Activated CD8-positive, alpha-beta memory T cell treated with anti-CD3 and anti-CD28 coated beads, Interleukin-2, amount 50 U/mL, for 1 hour (primary cell): ENCODE results near the gene JAKMIP3.

Source experiments
- DNase-seq: peaks from one replicate; pipeline ENCODE4 v3.0.0-alpha.2; 2020; ENCODE audit errors: extremely low read depth

Gene JAKMIP3

GRCh38 chr10:132098539-132099388 is 33.0 kb downstream of the JAKMIP3 start:
- DNase-seq: no peak

- no peak for DNase-seq
These were observed 33.8 kb downstream of the JAKMIP3 start for GRCh38 chr10:132099389-132100090.

GRCh38 chr10:132100091-132100481 is 34.3 kb downstream of the JAKMIP3 start:
- DNase-seq: no peak

GRCh38 chr10:132100556-132101349 is 35.0 kb downstream of the JAKMIP3 start:
- no peak for DNase-seq

DNA sequence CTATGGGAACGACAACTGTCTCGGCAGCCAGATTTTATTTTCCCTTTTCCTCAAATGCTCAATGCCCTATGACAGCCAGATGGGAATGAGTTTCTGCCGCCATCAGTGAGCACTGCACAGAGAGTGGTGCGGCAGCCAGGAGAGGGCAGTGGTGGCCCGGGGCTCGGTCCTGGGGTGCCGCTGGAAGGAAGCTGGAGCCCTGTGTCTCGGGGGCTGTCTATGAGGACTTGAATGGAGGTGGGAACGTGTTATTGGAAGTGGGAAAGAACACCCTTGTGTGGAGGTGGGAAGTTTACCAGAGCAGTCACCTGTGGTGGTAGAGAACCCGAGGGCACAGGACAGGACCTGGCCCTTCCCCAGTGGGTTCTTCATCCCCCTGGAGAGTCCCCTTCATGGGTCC is 35.8 kb downstream of the JAKMIP3 start:
- DNase-seq: no peak

DNA sequence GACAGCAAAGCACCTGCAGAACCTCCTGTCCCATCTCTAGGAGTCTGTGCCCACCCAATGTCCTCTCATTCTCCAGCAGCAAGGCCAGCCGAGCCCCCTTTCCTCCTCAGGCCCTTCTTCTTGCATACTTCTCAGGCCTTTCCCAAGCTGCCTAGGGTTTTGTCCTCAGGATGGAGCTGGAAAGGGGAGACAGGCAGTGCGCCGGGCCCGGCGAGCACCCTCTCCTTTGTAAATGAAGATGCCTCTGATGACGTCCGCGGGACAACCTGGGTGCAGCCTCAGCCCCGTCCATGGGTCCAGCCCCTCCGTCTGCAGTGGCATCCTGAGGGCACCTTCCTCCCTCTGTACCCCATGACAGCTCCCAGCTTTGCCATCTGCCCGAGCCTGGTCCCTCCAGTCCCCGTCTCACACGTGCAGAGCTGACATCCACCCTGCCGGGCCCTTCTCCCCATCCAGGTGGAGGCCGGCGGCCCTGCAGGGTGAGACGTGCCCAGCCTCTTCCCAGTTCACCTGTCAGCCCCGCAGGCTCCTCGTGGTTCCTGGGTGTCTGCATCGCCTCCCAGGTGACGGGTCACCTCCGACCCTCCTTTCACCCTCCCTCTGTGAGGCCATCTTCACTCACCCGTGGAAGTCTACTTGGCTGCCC is 36.4 kb downstream of the JAKMIP3 start:
- DNase-seq: no peak

GRCh38 chr10:132102717-132103110 is 37.0 kb downstream of the JAKMIP3 start:
- no peak for DNase-seq

GRCh38 chr10:132103116-132103910 is 37.6 kb downstream of the JAKMIP3 start:
- DNase-seq: no peak

DNA sequence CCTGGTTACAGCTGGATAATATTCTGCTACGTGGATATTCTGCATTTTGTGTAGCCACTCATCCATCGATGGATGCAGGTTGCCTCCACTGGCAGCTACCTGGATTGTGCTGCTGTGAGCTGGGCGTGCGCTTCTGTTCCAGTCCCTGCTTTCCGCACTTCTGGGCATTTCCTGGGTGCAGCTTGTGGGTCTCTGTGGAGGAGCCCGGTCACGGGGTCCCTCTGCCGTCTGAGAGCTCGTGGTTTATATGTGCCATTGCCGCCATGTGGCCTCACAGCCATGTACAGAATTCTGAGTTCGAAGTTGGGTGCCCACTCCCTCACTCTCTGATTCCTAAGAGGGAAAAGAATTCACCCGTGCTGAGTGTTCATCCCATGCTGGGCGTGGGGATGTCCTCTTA is 38.3 kb downstream of the JAKMIP3 start:
- no peak for DNase-seq

DNA sequence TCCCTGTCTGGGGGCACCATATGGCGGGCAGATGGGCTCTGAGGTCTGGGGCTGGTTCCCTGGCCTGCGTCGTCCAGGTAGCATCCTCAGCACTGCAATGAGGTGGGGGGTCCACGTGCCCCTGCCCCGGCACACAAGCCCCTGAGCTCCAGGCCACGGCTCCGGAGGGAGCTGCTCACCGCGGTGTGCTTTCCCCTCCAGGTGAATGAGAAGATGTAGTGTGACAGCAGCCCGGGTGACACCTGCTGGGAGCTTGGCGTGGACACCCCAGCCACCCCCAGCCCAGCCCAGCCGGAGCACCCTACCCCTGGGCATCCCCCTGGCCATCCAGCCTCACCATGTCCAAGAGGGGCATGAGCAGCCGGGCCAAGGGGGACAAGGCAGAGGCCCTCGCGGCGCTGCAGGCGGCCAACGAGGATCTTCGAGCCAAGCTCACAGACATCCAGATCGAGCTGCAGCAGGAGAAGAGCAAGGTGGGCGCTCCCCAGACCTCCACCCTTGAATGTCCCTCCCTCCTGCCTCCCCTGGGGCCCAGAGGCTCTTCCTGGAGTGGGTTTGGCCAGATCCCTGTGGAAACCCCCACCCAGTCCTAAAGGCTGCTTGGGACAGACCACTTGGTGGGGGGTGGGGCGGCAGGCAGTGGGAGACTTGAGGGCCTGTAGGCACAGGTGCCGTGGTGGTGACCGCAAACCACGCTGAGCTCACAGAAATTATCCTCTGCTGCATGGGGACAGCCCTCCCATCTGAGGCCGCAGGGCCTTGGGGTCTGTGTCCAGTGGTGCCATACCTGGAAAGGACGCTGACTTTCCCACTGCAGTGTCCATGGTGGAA is 38.9 kb downstream of the JAKMIP3 start:
- no peak for DNase-seq

GRCh38 chr10:132105302-132105995 is 39.7 kb downstream of the JAKMIP3 start:
- no peak for DNase-seq

- DNase-seq: no peak
These were observed 40.7 kb downstream of the JAKMIP3 start for GRCh38 chr10:132106431-132106830.

GRCh38 chr10:132107186-132107948 is 41.6 kb downstream of the JAKMIP3 start:
- DNase-seq: no peak

DNA sequence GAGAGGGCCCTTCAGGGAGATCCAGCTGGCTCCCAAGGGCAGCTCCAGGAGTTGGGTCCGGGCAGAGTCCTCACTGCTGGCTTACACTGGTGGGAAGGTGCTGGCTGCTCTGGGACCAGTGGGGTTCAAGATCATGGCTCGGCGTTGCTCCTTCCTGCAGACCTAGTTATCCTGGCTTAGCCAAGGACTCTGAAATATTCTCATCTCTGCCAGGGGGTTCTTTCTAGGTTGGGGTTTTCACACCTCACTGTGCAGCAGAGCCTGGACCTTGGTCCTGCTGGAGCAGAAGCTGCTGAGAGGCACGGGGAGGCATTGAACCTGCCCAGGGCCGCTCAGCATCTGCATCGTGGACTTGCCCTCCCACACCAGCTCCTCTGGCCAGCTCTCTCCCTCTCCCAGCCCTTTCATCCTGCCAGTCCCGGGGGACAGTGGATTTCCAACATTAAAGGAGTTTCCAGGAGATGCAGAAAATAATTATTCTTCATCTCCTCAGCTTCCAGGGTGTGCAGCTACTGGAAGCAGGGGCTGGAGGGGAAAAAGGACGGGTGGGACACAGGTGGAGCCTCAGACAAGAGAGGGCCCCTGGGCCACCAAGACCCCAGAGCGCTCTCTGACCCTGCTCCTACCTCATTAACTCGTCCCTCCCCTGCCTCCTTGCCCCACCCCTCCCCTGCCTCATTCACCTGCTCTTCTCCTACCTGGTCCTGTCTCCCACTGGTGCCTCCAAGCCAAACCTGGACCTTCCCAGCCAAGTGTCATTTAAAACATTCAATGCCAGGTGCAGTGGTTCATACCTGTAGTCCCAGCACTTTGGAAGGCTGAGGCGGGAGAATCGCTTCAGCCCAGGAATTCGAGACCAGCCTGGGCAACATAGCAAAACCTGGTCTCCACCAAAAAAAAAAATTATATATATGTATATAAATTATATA is 42.5 kb downstream of the JAKMIP3 start:
- DNase-seq: no peak

DNA sequence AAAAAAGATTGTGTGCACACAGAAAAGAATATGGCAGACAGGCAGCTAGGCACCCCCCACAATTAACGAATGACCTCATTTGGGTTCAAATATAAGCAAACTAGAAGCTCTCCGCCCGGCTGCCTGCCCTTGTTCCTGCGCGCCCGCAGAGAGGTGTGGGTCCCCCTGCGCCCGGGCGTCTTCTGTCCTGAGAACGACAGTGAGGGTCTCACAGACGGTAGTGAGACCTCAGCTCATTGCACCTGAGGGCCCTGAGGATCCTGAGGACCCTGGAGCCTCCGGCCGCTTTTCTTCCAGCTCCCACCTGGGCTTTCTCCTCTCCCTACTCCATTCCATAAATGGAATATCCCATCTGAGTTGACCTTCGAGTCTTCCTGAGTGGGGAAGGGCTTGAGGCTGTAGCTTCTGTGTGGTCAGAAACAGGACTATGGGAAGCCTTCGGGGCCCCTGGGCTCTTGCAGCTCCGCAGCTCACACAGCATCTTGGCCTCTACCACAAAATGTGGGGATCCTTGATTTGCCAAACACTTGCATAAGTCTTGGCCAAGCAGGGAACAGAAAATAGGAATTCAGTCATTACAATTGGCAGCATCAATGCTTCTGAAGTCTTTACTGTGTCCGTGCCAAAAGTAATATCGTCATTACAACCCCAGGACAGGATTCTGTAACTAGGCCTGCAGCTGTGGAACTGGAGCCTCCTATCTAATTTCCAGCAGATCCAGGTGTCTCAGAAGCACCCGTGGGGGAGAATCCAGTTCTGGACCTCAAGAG is 43.8 kb downstream of the JAKMIP3 start:
- no peak for DNase-seq

- no peak for DNase-seq
These were observed 44.4 kb downstream of the JAKMIP3 start for GRCh38 chr10:132110111-132110521.

GRCh38 chr10:132110713-132111112 is 45.0 kb downstream of the JAKMIP3 start:
- no peak for DNase-seq
